NCI-H1436 treated with DMSO at 0.1 percent for 48 hours (cell line): ENCODE measurements around the gene IGLL5.

Experiments used
- DNase-seq: peaks from one replicate; lab custom pipeline; 2025; lab: John Stamatoyannopoulos, UW

IGLL5 gene

DNA sequence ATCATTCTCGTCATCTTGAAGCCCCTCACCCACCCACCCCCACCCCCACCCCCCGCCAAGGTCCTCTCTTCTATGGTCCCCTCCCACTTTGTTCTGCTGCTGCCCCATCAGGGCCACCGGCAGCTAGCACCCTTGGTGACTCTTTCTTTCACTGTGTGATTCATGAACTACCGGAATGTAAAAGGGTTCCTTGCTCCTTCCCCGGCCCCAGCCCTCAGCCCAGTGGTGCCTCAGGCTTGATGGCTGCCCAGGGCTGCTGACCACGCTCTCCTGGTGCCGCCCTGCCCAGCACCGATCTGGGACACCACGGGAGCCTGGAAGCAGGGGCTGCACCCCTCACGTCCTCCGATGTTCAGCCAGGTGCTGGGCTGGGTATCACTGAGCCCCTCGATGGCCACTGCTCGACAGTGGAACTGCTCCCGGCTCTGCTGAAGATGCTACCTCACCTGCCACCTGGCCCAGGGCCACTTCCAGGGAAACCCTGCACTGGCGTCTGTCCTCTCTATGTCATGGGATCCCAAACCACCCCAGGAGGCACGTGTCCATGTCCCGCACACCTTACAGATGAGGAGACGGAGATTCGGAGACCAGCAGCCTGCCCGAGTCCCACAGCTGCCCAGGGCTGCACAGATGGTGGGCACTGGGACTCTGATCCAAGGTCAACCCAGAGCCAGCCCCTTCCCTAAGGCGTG lies 39.7 kb downstream of the IGLL5 start:
- DNase-seq = no peak

DNA sequence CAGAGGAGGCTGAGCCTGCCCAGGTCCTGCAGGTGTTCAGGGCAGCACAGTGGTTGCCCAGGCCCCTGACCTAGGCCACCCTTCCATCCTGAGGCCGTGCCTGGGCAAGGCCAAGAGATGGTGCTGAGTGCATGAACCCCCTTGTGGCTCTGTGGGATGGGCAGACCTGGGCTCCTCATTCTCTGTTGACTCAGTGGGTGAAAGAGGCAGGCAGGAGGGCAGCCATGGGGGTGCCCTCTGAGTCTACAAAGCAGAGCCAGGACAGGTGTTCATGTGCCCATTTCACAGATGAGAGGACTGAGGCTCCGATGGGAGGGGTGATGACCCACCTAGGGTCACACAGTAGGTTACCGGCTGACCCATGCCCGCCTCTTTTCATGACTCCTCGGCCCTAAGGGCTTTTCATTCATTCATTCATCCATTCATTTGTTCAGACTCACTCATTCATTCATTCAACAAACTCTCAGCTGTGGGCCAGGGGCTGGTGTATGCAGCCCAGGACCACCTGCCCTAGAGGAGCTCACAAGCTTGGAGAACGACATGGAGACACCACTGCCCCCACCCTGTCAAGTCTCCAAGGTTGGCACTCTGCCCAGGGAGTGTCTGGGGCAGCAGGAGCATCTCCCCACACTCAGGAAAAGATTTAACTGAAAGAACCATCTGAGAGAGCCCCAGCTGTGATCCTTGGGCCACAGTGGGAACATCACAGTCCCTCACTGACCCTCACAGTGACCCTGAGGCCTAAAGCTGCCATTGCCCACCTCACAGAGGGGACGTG lies 40.5 kb downstream of the IGLL5 start:
- DNase-seq = no peak

DNA sequence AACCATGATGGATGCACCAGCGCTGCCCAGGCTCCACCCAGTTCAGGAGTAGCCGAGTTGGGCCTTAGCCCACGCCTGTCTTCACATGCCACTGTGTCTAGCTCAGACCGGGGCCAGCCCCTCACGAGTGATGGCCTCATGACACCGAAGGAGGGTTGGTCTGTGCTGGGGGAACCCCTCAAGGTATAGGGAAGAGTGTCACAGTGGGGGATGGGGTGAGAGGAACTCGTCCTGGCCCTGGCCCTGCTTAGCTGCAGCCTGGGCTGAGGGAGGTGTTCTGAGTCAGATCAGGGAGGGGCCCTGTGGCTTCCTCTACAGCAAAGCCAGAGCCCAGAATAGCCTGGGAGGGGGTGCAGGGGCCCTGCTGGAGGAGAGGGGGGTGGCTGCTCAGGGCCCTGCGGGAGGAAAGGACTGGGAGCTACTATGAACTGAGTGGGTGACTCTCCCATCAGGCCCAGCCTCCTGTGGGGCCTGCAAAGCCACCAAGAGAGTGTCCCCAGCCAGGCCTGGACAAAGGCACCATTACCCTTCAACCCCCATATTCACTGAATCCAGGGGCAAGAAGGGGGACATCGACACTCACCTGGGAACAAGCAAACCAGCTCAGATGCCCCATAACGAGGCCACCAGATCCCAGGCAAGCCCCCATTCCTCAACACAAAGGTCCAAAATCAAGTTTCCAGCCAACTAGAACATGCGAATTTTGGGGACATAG lies 41.2 kb downstream of the IGLL5 start:
- DNase-seq = no peak

DNA sequence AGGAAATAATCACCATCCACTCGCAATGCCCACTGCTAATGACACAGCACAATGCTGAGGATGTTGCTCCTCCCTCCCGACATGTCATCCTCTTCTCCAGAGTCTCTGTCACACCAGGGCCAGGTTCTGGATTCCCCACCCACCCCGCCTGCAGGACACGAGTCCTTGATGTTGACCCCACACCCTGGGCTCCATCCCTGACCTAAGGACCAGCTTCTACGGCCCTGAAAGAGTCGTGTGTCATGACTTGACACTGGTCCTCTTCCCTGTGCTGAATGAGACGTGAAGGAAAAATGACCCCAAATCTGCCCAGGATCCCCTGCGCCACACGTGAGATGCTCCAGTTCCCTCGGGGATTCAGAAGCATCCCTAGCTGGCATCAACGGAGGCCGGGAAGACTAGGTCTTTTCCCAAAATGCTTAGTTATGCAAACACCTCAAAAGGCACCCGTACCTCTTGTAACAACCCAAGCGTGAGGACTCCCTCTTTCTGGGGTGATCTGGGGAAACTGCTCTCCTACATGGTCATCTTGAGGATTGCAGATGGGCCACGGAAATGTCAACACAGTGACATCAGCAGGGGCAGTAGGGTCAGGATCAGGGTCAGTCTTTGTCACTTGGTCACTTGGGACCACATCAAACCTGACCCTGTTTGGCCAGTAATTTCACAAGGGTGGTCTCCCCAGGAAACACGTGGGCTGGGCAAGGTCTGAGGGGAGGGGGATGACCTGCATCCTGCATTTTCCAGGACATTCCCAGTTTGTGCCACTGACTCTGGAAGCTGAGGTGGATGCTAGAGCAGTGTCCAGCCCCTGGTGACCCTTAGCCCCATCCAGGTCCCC lies 42.0 kb downstream of the IGLL5 start:
- no peak for DNase-seq

DNA sequence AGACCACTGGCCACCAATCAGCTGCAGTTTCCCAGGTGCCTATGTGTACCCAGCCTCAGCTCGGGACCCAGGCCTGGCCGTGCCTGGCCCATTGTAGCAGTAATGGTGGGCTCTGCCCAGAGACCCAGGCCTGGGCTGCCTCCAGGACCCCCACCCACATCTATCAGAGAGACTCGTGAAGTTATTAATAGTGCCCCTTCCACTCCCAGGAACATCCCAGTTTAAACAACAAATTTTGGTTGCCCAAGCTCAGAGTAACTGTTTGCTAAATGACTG lies 42.5 kb downstream of the IGLL5 start:
- no peak for DNase-seq

DNA sequence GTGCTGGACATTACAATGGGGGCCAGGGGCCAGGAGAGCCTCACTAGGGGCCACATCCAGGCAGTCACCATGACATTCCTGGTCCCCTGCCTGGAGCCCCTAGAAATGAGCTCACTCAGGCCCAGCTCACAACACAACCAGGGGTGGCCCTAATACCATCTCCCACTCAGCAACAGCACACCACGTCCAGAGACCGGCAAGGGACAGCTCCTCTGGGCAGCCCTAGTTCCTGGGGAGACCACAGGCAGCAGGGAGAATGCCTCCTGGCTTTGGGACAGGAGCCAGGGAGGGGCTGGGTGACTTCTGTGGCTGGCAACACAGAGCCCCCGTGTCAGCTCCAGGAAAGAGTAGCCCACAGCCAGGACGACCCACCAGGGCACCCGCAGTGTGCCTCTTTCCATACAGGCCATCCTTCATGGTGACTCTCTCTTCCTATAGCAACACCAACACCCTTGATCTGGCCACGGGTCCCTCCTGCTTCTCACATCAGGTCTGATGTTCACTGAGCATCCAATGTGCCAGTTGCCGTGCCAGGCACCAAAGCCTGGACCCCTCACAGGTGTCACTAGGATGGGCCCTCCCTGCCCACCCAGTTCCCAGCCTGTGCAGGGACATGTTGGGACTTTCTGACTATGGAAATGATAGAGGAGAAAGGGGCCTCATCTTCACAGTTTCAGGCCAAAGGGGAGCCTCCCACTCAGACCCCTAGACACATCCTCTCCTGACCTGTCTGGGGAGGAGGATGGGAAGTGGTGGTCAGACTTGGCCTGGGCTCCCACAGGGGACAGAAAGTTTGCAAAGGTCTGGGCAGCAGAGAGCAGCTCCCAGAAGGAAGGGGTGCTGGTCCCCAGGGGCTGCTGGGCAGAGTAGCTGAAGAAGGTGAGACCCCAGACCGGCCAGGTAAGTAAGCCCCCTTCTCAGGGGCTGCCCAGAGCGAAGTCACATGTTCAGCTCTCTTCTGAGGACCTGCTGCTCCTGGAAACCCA lies 43.2 kb downstream of the IGLL5 start:
- no peak for DNase-seq

DNA sequence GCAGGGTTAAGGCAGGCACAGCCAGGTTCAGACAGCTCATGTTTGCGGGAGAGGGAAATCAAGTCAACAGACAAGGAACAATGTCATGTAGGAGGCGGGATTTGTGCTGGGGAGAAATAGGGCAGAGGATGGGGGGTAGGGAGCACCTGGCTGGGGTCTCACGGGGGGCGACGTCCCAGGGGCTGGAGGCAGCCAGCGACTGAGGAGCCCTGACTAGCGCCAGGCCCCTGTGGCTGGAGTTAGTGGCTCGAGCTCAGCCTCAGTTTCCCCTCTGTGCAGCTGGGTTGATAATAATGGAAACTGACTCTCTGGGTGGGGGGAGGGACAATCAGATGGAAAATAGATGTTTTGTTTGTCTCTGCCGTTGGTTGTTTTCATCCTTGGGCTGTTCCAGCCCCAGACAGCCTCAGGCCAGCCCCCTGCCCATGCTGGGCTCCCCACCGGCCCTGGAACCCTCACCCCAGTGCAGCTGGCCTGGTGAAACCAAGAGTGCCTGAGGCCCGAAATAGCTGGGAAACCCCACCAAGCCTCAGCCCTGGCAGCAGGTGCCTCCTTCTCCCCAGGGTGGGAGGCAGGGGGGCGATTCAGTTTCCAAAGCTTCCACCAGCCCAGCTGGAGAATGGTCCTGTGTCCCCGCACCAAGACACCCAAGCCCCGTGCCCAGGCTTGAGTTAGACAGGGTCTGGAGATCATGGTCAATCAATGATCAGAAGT lies 44.1 kb downstream of the IGLL5 start:
- no peak for DNase-seq

DNA sequence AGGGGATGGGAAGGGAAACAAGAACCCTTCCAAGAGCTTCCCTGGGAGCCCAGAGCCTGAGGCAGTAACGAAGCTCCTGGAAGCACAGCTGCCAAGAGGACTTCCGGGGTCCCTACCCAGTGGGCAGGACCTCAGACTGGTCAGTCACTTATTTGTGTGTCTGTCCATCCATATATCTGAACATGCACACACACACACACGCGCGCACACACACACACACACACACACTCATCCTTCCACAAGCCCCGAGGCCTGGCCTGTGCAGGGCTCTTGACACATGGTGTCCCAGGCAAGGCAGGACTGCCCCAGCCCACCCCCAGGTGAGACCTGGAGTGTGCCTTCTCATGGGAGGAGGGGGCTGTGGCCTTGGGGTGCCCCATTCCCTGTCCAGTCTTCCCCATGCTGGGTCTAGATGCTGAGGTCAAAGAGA lies 44.9 kb downstream of the IGLL5 start:
- no peak for DNase-seq

DNA sequence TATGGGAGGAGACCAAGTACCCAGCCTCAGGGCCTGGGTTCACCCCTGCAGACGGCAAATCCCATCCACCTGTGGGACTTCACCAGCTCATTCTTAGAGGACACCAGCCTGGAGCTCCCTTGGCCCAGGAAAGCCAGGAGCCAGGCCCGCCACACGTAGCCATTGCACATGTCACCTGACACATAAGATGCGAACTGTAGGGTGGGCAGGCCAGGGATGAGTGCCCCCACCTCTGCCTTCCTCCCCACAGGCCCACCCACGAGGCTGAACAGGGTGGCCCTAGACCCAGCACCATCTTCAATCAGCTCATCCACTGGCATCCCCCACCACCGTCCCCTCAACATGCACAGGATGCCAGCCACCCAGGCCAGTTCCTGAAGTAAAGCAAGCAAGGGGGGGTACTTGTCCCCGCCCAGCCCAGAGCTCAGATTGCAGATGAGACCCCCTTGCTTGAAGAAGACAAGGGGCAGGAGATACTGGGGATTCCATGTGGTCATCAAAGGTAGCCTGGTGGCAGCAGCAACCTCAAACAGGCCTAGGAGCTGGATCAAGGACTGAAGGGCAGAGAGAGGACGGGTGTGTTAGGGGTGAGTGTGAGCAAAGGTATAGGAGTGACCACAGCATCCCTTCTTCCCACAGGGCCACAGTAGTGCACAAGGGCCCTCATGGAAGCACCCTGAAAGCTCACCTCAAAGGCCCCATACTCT lies 45.6 kb downstream of the IGLL5 start:
- DNase-seq = no peak

DNA sequence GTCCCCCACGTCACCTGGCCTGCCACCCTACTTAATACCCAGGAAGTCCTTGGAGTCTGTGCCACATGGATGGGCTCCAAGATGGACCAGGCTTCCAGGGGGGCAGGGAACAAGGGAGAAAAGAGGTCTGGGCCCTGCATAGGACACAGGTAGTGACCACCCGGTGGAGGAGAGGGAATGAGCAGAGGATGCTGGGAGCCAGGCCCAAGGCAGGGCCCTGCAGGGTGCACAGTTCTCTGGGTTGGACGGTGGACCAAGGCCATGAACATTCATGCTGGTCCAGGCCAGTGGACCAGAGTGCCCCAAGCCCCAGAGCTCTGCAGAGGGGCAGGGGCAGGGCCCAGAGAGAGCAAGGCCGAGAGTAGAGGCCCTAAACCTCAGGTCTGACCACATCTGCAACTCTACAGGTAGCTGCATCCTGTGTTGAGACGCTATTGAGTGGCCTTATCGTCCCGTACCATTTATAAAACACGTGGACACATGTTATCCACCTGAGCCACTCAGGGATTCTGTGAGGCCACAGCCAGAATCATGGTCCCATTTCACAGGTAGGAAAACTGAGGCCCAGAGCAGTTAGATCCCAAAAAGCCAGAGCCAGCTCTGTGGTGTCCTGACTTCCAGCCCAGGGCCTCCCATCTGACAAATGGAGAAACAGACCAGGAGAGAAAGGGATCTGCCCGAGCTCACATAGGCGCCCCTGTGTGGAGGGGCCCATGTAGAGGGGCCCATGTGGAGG lies 46.4 kb downstream of the IGLL5 start:
- no peak for DNase-seq

DNA sequence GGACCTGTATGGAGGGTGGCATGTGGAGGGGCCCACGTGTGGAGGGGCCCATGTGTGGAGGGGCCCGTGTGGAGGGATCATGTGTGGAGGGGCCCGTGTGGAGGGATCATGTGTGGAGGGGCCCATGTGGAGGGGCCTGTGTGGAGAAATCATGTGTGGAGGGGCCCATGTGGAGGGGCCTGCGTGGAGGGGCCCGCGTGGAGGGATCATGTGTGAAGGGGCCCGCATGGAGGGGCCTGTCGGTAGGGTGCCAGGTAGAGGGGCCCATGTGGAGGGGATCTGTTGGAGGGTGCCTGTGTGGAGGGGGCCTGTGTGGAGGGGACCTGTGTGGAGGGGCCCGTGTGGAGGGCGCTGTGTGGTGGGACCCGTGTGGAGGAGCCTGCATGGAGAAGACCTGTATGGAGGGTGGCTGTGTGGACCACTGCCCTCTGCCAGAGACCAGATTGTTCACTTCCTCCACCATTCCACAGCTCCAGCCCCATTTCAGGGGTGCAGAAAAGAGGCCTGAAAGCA lies 47.0 kb downstream of the IGLL5 start:
- no peak for DNase-seq

DNA sequence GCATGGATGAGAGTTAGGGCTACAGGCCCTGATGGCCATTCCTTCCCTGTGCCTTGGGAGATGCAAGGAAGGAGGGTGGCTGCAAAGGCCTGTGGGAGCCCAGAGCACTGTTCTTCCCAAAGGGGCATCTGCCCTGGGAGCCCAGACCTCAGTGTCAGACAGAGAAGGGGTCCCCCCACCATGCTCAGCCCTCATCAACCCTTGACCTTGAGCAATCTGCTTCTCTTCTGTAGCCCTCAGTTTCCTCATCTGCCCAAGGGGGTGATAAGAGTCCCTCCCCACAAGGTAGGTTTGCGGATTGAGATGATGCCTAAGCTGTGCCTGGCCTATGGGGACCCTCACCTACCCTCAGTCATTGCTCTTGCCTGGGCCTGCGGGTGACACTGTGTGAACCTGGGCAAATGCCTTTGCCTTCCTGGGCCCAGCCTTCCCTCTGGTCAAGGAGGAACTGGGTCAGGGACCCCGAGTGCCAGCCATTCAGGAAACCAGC lies 47.5 kb downstream of the IGLL5 start:
- no peak for DNase-seq

DNA sequence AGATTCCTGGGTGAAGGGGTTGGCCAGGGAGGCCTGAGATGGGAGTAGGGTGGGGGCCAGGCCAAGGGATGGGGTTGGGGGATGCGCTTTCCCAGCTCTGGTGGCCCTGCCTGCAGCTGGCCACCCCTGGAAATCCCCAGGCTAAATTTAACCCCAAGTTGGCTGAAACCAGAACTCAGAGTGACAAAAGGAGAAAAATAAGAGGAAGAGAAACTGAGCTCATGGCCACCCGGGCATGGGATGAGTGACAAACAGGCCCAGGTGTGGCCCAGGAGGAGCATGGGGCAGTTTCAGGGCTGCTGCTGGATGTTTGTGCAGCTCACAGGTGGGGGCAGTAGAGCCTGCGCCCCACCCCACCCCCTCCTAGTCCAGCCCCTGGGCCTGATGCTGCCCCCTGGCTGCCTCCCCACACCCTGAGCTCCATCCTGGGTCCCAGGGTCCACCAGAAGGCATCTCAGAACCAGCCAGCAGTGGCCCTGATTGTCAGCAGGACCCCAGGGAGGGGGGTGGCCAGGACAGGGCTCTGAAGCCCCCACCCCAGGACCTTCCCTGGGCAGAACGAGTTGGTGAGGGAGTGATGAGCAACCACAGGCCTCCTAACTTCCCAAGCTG lies 48.0 kb downstream of the IGLL5 start:
- DNase-seq = no peak

DNA sequence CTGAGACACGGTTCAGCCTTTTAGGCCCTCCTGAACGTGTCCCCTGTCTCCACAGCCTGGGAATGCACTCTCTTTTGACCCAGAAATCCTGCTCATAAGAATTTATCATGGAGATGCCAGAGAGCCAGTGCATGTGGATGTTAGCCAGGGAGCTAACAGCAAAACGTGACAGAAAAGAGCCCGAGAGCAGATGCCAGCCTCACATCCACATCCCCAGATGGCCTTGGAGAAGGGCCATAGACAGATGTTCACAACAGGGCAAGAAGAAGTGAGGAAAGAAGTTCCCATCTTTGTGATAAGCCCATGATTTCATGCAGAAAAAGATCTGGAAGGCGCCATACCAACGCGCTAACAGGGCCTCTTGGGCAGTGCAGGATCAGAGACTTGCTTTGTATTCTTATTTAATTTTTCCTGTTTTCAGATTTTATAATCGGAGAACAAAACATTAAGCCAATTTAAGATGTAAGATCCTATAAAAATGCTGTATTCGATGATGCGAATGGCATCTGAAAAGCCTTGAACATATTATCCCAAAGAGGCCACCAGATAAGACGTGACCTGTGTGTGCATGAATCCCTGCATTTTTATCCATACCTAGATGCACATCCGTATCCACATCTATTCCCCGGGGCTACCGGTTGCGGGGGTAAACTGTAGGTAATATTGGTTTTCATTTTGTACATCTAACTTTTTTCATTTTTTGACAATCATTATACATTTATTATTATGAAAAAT lies 48.7 kb downstream of the IGLL5 start:
- no peak for DNase-seq

DNA sequence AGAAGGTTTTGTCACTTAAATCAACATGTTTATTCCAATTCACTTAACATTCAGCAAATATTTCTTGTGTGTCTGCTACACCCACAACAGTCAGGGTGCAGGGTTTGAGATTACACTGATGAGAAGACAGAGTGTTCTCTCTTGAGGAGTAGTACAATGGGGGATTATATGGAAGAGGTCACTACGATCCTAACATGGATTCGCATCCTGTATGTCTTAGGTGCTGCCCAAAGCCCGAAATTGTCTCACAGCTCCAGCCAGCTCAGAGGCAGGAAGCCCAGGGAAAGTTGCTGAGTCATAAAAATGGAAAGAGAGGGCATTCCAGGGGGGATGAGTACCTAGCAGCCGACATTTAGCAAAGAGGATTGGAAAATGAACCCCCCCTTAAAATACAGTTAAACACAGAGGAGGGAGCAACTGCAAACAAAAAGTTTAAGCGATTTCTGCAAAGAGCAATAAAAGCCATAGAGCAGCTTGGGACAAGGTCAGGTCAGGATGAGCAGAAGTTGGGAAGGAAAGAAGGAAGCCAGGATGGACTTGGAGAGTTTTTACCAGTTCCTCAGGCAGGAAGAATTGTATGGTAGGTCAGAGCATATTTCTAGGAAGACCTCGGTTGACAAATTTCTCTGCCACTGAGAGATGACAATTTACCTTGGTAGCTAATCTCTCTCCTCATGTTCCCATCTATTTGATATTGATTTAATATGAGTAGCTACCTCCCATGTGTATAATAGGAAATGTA lies 49.5 kb downstream of the IGLL5 start:
- DNase-seq = no peak

DNA sequence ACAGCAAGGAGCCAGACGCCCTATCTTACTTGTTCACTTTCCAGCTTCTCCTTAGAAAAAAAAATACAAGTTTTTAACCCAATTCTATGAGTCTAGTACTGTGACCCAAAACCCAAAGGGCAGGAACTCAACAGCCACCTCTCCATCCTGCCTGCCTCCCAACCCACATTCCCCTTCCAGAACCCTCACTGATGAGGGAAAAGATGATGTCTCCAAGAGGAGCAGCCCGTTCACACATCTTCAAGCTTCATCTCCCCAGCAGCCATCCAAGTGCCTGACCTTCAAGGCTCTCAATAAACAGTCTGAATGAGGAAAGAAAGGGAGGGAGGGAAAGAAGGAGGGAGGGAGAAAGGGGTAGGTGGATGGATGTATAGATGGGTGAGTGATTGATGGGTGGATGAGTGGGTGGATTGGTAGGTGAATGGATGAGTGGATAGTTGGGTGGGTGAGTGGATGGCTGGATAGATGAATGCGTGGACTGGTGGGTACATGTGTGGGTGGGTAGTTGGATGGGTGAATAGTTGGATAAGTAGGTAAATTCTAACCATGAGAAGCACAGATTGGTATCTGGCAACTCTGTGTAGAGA lies 50.4 kb downstream of the IGLL5 start:
- DNase-seq = no peak
